T-helper 17 cell (primary cell): ENCODE results near the gene SETD3. TPM values are rescaled to one million over a fixed set of nuclear protein-coding genes. Genes with fewer than 3 reads are reported as not detected.

Experiments
- ATAC-seq: fragments of 150-1000 bp; cut with Tn5 transposase; 2 replicates; pipeline ENCODE4 v1.10.0; 2021; ENCODE audit warnings: mild to moderate bottlenecking, moderate library complexity
- DNase-seq, 3 donors: peaks; one replicate each; pipeline versions ENCODE4 v3.0.0 to v3.0.0-alpha.2; 2020 to 2021
- H3K9me3 ChIP-seq: one replicate; pipeline ENCODE4 v1.7.0; 2013; ENCODE audit warnings: low read length, mild to moderate bottlenecking; ENCODE audit not compliant: control insufficient read depth, poor library complexity, severe bottlenecking
- H3K27ac Mint-ChIP-seq: one replicate; pipeline ENCODE4 v1.8.0; 2022; ENCODE audit warnings: mild to moderate bottlenecking, moderate library complexity, mixed read lengths
- H3K27me3 Mint-ChIP-seq: one replicate; pipeline ENCODE4 v1.8.0; 2022; ENCODE audit warnings: mixed read lengths
- H3K36me3 Mint-ChIP-seq: one replicate; pipeline ENCODE4 v1.8.0; 2022; ENCODE audit warnings: low read depth, mixed read lengths
- H3K4me1 Mint-ChIP-seq: one replicate; pipeline ENCODE4 v1.8.0; 2022; ENCODE audit warnings: mild to moderate bottlenecking, mixed read lengths
- H3K4me3 Mint-ChIP-seq: one replicate; pipeline ENCODE4 v1.8.0; 2022; ENCODE audit warnings: mild to moderate bottlenecking, moderate library complexity, mixed read lengths
- total RNA-seq, 4 donors: library from RNA in 2 of 4; stranded (reverse) in 2 of 4; gene quantifications; one replicate each; pipeline ENCODE4 v1.2.3 and lab custom pipeline; 2022 to 2026

Gene SETD3
- total RNA-seq, 2 donors from 2014 or later: 38.2 to 47.6 TPM

DNA sequence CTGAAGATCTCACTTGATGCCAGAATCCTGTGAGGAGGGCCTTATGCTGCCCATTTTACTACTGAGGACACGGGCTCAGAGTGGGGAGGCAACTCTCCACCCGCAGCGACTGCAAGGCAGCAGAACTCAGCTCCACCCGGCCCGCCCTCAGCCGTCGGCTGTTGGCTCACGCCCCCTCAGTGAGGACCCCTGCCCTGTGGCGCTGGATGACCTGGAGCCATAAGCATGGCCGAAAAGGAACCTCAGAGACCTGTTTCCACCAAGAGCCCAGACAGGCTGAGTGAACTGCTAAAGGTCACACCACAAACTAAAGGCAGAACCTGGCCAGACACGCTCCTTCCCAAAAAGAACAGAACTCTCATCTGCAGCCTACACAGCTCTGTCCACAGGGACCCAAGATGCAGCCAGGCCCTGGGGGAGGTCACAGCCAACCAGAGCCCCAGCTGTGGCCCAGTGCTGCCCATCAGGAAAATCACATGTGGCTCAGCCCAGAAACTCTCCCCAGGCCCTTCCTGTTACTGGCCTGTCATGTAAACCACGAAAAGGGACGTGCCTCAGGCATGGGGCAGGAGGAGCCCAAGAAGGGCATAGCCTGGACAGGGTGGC, 33.4 kb upstream of the SETD3 start:
- Mint-ChIP-seq H3K27ac (peak overlapping the region; percentile 63), H3K27me3 (no peaks in the 10 kb centered on the region), H3K36me3 (no peaks in the 10 kb centered on the region), H3K4me1 (no peaks in the 10 kb centered on the region), H3K4me3 (peak overlapping the region; percentile 43)
- DNase-seq (peak in 1 of 3 donors; percentile 6), ATAC-seq (no peak)
- no peaks in the 10 kb centered on the region for H3K9me3 ChIP-seq

DNA sequence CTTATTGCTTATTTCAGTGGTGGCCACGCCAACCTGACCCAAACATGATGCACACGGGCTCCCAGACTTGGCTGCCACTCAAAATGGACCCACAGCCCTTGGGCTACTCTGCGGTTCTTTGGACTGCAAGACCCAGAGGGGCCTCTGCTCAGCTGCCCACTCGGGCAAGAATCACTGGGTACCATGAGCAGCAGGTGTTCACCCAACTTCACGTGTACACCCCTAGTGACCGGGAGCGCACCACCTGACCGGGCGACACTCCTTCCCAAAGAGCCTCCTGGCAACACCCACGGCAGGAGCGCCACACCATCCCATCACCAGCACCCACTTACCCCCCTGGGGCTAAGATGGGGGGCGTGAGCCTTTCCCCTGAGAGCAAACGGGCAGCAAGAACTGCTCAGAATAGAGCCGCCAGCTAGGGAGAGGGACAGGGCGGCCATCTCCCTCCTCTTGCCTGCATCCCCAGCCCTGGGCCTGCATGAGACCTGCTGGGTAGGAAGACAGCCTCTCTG, 32.6 kb upstream of the SETD3 start:
- no peak for ATAC-seq
- H3K27ac Mint-ChIP-seq: peak overlapping the region; percentile 63
- H3K27me3 Mint-ChIP-seq: no peaks in the 10 kb centered on the region
- H3K4me1 Mint-ChIP-seq: no peaks in the 10 kb centered on the region
- DNase-seq: no peak
- no peaks in the 10 kb centered on the region for H3K9me3 ChIP-seq
- no peak overlapping the region for H3K4me3 Mint-ChIP-seq
- no peaks in the 10 kb centered on the region for H3K36me3 Mint-ChIP-seq

DNA sequence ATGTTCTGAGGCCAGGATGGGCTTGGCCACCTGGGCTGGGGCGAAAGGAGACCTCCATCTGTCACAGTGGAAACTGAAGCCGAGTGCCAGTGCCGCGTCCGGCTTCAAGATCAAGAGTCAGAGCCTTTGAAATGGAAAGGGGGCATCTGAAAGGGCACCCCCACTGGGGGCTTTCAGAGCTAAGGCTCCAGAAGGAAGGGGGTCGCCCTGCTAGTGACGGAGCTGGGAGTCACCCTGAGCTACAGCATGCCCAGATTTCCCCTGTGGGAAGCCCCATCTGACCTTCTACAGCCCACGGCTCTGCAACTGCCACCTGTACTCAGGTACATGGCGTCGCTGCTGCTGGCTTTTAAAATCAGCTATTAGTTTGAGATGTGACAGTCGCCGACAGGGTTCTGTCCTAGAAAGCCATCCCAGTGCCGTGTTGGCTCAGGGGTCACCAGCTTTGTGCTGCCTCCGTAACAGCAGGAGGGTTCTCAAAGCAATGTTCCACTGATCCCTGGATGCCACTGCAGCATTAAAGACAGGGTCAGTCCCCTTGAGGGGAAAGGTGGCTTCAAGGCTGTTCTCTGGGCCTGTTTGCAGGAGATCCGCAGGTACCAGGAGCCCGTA, 32.0 kb upstream of the SETD3 start:
- Mint-ChIP-seq H3K4me1 (no peaks in the 10 kb centered on the region), H3K27me3 (no peaks in the 10 kb centered on the region), H3K4me3 (peak overlapping the region; percentile 43), H3K36me3 (no peaks in the 10 kb centered on the region), H3K27ac (peak overlapping the region; percentile 63)
- DNase-seq: no peak
- no peak for ATAC-seq
- no peaks in the 10 kb centered on the region for H3K9me3 ChIP-seq

DNA sequence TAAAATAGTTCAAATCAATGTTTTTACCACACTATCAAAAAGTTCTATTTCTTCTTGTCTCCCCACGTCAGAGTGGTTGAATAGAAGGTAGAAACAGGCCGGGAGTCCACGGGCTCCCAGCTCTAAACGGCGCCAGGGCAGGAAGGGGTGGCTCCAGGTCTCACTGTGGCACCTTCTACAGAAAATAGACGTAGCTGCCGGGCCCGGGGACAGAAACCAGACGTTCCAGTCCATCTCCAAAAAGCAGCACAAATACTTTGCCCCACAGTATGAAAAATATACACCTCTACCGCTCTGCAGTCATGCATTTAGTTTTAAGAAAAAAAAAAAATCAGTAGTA, 31.4 kb upstream of the SETD3 start:
- H3K4me3 Mint-ChIP-seq: peak overlapping the region; percentile 43
- DNase-seq: no peak
- H3K4me1 Mint-ChIP-seq: no peaks in the 10 kb centered on the region
- H3K27ac Mint-ChIP-seq: peak overlapping the region; percentile 63
- H3K36me3 Mint-ChIP-seq: no peaks in the 10 kb centered on the region
- no peaks in the 10 kb centered on the region for H3K9me3 ChIP-seq
- ATAC-seq: no peak
- H3K27me3 Mint-ChIP-seq: no peaks in the 10 kb centered on the region

DNA sequence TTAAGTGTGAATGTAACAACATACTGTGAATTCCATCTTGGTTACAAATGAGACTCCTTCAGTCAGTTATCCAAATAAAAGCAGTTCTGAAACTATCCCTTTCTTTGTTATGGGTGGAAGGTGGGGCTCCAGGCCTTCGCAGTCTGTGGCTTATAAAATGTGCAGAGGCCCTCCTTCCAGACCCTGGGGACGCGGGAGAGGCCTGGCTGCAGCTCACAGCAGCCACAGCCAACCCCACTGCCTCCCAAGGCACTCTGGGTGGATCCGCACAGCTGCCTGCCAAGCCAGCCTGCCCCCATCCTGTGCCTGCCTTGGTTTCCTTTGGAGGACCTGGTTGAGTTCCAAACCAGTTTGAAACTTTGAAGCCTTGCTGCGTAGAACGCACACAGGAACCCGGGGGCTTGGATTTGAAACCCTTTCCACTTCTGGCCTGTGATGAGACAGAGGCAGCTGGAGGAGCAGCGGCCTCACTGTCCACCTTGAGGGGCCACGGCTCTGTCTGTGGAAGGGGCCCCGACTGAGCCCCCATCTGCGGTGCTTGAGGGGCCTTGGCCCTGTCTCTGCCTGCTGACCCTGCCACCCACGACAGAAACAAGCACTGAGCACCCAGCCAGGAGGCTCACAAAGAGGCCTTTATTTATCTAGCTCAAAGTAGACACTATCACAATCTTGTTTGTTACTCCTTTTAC, 30.9 kb upstream of the SETD3 start:
- peak overlapping the region; percentile 63 for H3K27ac Mint-ChIP-seq
- H3K9me3 ChIP-seq: no peaks in the 10 kb centered on the region
- H3K27me3 Mint-ChIP-seq: no peaks in the 10 kb centered on the region
- no peaks in the 10 kb centered on the region for H3K36me3 Mint-ChIP-seq
- ATAC-seq: no peak
- H3K4me1 Mint-ChIP-seq: no peaks in the 10 kb centered on the region
- DNase-seq: no peak
- H3K4me3 Mint-ChIP-seq: no peak overlapping the region

DNA sequence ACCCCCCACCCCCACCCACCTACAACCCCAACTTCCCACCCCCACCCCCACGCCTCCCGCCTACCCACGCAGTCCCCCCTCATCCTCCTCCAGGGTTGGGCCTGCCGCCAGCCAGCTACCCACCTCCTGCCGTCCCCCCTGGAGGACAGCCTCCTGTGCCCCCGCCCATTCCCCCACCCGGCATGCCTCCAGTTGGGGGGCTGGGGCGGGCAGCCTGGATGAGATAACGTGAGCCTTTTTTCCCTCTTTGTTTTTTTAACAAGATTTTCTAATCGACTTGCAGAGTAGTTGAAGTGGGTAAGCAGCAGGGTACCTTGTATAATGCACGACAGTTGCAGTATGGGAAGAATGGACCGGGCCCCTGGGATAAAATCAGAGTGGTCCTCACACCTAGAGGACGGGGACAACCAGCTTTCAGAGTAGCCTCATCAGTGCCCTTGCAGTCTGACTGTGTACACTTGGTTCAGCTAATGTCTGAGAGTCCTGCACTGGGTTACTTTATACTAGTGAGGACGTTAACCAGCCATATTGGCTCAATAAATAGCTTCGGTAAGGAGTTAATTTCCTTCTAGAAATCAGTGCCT, 30.0 kb upstream of the SETD3 start:
- no peak overlapping the region for H3K4me3 Mint-ChIP-seq
- H3K36me3 Mint-ChIP-seq: peaks cover 3% of the 10 kb centered on the region
- DNase-seq (no peak), ATAC-seq (no peak)
- H3K4me1 Mint-ChIP-seq: peaks cover 3% of the 10 kb centered on the region
- no peaks in the 10 kb centered on the region for H3K27me3 Mint-ChIP-seq
- H3K27ac Mint-ChIP-seq: no peak overlapping the region
- no peaks in the 10 kb centered on the region for H3K9me3 ChIP-seq

DNA sequence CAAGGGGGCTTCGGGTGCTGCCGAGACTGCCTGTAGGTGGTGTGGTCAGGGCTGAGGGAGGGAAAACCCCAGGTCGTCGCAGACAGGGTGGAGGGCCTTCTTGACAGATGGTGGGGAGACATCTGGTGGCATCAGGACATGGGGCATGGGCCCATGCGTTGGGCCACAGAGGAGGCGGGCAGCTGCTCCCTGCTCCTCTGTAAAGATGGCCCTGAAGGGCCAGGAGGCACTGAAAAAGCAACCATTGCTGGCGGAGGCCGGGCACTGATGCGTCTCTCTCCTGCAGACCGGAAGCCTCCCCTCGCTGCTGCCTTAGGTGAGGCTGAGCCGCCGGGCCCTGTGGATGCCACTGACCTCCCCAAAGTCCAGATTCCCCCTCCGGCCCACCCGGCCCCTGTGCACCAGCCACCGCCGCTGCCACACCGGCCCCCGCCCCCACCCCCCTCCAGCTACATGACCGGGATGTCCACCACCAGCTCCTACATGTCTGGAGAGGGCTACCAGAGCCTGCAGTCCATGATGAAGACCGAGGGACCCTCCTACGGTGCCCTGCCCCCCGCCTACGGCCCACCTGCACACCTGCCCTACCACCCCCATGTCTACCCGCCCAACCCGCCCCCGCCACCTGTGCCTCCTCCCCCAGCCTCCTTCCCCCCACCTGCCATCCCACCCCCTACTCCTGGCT, 29.4 kb upstream of the SETD3 start:
- Mint-ChIP-seq H3K4me1 (peaks cover 3% of the 10 kb centered on the region), H3K4me3 (no peak overlapping the region), H3K36me3 (peaks cover 4% of the 10 kb centered on the region), H3K27me3 (no peaks in the 10 kb centered on the region), H3K27ac (peak overlapping the region; percentile 82)
- H3K9me3 ChIP-seq: no peaks in the 10 kb centered on the region
- ATAC-seq: no peak
- no peak for DNase-seq

DNA sequence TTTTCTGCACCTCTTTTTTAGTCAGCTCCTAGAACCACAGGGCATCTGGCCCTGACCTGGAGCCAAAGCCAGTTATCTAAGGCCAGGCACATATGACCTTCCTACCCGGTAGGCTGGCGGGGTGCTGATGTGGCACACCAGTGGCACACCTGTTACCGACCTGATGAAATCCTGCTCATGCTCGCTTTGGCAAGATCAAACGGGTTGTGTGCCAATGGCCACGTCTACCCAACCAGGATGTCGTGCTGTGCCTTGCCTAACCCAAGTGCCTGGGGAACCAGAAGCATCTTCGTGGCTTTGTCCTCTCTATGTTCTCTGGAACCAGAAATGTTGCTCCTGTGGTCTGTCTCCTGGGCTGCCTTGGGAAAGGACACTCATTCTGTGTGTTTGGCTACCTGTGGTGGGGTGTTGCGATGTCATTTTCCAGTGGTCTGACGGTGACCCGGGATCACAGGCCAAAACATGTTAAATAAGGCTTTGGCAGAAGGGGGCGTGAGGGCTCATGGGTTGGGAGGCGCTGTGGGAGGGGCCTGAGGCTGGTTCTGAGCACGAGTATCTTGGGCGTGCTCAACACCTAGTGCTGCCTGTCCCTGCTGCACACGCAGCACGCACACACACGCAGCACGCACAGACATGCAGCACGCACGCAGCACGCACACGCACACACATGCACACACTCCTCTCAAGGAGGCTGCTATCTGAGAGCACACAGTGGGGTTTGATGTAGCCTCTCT, 28.4 kb upstream of the SETD3 start:
- DNase-seq (no peak), ATAC-seq (peak; percentile 5)
- Mint-ChIP-seq H3K4me1 (peaks cover 7% of the 10 kb centered on the region), H3K27ac (peak overlapping the region; percentile 82), H3K27me3 (no peaks in the 10 kb centered on the region), H3K36me3 (peaks cover 8% of the 10 kb centered on the region), H3K4me3 (no peak overlapping the region)
- H3K9me3 ChIP-seq: no peaks in the 10 kb centered on the region

DNA sequence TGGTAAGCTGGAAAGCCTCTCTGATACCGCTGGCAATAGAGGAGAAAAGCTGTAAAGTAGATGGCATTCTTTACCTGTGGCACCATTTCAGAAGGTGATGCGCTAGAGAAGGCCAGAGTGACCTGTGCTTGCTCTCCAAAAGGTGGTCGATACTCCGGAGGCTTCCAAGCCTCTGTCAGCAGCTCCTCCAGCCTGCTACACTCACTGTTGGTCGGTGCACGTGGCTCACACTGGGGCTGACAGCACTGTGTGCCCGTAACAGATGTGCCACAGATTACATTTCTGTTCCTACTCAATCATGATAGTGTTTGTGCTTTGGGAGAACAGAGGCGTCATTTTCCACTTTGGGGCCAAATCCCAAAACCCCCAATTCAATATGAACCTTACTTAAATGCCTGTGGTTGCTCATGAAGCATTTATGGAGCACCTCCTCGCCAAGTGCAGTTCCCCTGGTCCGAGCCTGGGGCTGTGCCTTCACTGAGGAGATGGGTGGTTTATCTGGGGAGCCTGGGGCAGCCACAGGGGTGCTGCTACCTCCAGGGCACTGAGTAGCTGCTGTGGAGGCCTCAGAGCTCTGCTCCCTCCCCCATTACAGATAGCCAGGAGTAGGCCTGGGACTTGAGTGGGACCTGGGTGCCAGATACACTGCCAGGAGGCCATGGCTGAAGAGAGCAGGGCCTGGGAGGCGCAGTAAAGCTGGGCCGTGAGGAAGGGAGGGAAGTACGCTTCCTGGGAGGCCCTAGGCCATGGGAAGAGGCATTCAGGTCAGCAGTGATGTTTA, 27.4 kb upstream of the SETD3 start:
- H3K27ac Mint-ChIP-seq: peak overlapping the region; percentile 49
- DNase-seq: no peak
- peaks cover 10% of the 10 kb centered on the region for H3K36me3 Mint-ChIP-seq

DNA sequence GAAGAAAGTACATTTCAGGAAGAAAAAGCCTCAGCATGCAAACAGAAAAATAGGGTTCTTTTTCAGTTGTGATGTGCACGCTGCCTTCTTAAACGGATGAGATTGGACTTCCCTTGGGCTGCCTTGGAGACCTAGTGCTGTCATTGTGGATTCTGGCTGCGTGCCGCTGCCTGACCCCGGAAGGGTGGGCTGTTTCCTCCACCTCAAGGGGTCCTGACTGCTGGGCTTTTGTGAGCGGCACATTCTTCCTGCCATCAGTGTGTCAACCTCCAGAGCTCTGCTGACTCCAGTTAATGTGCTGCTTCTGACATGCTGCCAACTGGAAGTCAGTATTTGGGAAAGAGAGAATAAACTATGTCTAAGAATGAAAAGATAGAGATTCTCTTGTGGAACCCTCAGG, 25.6 kb upstream of the SETD3 start:
- peaks cover 7% of the 10 kb centered on the region for H3K4me1 Mint-ChIP-seq
- DNase-seq (no peak), ATAC-seq (no peak)
- no peak overlapping the region for H3K4me3 Mint-ChIP-seq
- H3K27me3 Mint-ChIP-seq: no peaks in the 10 kb centered on the region
- H3K9me3 ChIP-seq: no peaks in the 10 kb centered on the region
- peak overlapping the region; percentile 49 for H3K27ac Mint-ChIP-seq
- H3K36me3 Mint-ChIP-seq: peaks cover 11% of the 10 kb centered on the region

More for the DNA sequence above, 27.4 kb upstream of the SETD3 start:
- H3K9me3 ChIP-seq: no peaks in the 10 kb centered on the region
- H3K4me3 Mint-ChIP-seq: peak overlapping the region; percentile 9
- H3K4me1 Mint-ChIP-seq: peaks cover 7% of the 10 kb centered on the region
- ATAC-seq: no peak
- no peaks in the 10 kb centered on the region for H3K27me3 Mint-ChIP-seq

DNA sequence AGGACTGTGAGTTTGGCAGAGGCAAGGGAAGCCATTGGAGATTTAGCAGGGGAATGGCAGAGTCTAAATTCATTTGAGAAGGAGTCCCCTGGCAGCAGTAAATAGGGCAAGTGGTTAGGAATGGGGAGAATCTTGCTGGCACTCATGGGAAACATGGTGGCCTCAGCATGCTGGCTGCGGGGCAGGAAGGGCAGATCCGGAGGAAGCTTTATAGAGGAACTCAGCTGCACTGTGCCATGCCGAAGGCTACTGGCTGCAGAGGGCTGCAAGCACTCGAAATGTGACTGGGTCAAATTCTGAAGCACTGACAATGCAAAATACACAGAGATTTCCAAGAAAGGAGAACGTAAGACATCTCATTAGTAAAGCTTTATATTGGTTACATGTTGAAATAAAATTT, 24.4 kb upstream of the SETD3 start:
- peak overlapping the region; percentile 84 for H3K27ac Mint-ChIP-seq
- ATAC-seq: no peak
- DNase-seq: no peak
- H3K36me3 Mint-ChIP-seq: peaks cover 11% of the 10 kb centered on the region
- H3K4me3 Mint-ChIP-seq: peak overlapping the region; percentile 45
- peaks cover 7% of the 10 kb centered on the region for H3K4me1 Mint-ChIP-seq
- H3K27me3 Mint-ChIP-seq: no peaks in the 10 kb centered on the region
- no peaks in the 10 kb centered on the region for H3K9me3 ChIP-seq

DNA sequence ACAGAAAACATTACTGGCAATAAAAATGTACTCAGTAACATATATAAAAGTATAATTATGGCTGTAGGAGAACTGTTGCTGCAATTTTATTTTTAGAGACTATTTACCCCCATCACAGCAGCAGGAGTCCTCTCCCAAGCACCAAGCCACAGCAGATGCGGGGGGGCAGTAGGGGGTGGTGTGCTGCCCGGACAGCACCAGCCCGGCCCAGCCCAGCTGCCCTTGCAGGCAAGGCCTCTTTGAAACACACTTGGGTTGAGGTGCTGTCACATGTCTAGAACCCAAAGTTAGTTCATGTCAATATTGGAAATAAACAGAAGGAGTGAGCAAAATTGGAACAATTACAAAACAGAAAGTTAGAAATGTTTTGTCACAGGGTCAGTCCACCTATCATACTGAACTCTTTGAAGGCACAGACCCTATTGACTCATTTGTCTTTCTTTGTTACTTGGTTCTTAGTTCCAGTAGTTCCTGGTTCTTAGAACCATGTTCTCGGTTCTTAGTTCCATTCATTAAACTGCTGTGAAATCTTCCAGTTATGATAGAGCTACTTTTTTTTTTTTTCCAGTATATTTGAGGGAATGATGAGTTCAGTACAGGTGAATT, 23.3 kb upstream of the SETD3 start:
- DNase-seq (no peak), ATAC-seq (no peak)
- Mint-ChIP-seq H3K36me3 (peaks cover 11% of the 10 kb centered on the region), H3K27me3 (no peaks in the 10 kb centered on the region), H3K4me3 (no peak overlapping the region), H3K4me1 (peaks cover 7% of the 10 kb centered on the region), H3K27ac (peak overlapping the region; percentile 16)
- no peaks in the 10 kb centered on the region for H3K9me3 ChIP-seq
